Superior temporal gyrus (tissue), 1 donor: ENCODE results near the gene UBR4.
A peak's percentile ranks its signal among the peaks of the same experiment; 100 is the strongest.

Source experiments
- DNase-seq: peaks from one replicate; pipeline ENCODE4 v3.0.0-alpha.2; 2016; ENCODE audit errors: extremely low spot score

The UBR4 gene

DNA sequence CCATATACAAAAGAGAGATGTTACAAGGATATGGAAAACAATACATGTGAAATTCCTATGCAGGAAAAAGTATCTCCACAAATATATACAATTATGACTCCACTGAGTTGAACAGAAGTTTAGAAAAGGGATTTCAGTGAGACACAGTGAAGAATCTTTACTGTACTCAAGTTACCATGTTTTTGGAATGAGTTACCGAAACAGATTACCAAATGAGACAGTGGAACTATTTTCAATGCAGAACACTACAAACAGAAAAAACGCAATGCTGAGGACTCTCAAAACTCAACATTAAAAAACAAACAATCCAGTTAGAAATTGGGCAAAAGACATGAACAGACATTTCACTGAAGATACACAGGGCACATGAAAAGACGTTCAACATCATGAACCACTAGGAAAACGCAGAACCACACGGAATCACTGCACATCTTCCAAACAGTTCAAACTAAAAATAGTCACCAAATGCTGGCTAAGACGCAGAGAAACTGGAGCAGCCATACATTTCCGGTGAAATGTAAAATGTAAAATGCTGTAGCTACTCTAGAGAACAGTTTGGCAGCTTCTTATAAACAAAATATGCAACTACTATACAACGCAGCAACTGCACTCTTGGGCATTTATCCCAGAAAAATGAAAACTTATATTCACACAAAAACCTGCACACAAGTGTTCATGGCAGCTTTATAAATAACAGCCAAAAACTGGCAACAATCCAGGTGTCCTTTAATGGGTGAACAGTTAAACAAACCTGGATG lies 118.7 kb downstream of the UBR4 start:
- DNase-seq = peak; percentile 61

DNA sequence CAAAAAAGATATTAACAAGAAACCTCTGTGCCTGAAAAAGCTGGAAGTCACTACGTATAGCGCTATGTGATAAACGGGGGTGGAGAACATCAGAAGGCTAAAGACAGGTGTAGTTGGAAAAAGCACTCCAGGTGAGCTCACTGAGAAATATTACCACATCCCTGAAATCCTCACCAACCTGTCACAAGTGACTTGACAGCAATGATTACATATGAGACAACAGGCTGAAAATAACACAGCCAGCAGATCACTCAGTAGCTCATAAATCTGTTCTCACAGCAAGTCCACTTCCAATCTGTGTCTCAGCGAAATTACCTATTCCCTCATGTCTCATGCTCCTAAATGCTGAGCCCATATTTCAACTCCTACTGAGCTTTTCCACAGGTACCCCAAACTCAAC lies 120.5 kb downstream of the UBR4 start:
- no peak for DNase-seq

- DNase-seq = no peak
Observed at GRCh38 chr1:19088717-19089442, 121.2 kb downstream of the UBR4 start.

DNA sequence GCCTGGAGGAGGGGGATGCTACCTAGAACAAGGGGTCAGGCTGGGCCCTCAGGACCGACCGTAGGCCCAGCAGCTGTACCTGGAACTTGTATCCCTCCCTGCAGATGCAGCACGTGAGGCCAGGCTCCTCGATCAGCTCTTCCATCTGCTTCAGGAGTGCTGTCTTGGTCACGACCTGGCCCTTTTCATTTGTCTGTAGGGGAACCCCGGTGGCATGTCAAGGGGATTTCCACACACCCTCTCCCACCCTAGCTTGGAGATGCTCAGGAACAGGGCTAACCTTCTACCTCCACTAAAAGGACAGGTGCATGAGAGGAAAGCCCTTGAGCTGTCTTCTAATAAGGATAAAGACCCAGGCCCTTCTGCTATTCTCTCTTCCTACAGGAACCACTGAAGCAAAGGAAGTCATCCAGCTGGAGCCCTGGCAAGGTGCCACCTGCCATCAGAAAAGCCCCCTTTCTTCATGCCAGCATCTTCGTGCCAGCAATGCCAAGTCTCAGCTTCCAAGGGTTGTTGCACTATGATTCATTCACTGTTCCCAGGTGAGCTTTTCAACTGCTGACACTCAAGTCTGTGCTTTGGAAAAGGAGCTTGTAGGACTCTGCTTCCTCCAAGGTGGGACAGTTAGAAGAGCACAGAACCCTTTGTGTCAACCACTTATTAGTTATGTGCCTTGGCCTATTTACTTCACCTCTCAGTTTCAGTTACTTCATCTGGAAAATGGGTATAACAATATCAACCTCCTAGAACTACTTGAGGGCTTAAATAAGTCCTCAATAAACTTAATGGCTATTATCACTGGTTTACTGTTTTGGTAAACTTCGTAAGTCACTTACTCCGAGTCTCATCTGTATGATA lies 122.1 kb downstream of the UBR4 start:
- DNase-seq = no peak

DNA sequence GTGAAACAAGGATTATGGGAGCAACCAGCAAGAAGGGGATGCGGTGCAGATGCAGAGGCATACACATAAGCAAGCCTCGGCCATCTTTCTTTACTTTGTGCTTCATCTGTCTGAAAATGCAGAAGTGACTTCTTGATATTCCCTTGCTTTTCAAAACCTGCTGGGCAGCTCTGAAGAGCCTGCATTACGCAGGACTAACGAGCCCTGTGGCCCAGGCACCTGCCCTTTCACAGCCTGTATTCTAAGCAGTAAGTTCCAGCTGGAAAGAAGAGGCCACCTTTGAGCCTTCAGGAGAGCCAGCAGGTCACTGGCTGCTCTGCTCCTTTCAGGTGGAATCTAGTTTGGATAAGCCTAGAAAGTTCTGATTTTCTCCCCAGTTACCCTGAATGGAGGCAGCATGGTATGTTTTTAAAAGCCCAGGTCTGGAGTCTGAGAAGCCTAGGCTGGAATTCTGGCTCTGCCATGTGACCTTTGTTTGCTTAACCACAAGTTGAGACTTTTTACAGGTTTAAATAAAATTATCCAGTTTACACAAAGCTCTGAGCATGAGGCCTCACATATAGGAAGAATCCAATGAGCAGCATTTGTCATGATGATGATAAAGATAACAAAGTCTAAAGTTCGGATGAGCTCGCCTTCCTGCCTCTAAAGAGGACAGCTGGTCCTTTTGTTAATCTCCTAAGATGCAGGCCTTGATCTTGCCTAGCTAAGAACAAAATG lies 122.9 kb downstream of the UBR4 start:
- DNase-seq = no peak

- no peak for DNase-seq
Observed at GRCh38 chr1:19086176-19086875, 123.7 kb downstream of the UBR4 start.

GRCh38 chr1:19084206-19084738 lies 125.8 kb downstream of the UBR4 start:
- no peak for DNase-seq

DNA sequence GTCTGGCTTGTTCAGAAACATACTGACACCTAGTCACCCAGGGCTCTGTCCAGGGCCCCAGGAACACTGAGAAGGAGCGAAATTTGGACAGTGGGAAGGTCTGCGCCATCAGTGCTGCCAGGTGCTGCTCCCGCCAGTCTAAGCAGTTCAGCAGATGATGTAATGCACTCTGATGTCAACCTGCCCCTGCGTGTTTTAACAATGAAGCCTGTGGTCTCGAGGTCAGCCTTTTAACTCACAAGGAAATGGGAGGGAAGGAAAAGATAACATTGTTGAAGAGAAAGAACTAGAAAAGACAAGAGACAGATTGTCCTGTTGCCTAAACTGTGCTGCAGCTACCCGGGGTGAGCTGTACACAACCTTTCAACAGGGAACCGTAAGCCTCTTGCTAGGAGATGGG lies 127.0 kb downstream of the UBR4 start:
- DNase-seq = no peak

DNA sequence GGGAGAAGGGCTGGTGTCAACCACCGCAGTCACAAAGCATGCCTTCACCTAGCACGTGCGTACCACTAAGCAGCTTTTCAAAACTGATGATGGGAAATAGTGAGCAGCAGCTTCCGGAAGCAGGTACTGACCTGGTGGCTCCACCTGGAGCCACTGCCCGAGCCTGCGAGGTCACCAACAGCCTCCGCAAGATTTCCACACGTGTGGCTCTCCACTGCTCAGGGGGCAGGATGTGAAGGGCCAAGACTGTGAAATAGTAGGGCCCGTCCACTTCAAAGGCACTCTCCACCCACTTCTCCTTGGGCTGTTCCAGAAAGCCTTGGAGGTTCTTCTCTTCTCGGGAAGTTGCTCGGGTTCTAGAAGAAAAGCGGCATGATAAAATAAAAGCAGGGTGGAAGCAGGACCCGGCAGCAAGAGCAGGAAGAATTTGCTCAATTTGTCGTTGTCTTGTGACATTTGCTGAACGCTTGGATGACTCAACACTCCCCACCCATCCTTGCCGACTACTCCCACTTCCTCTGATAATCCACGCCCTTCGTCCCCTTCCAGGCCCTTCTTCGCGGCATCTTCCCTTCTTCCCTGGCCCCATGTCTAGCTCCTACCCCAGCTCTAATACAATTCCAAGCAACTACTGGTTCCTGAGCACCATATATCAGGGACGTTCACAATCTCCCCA lies 128.7 kb downstream of the UBR4 start:
- DNase-seq = no peak

DNA sequence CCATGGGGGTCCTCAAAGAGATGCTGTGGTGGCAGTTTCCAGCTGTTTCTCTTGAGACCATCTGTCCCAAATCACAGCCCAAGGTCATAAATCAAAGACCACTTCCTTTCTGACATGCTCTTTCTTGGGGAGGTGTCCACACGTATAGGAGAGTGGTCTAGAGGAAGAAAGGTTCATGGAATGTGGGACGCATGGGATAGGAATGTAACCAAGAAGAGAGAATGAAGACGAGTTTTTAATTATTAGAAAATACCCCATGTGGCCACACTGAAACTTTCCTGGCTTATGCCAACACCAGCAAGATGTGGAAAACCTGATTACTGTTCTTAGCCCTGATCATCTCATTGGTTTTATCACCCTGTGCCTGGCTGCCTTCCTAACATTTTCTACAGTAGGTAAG lies 129.3 kb downstream of the UBR4 start:
- DNase-seq = no peak

- DNase-seq = peak; percentile 13
Observed at GRCh38 chr1:19079541-19080472, 130.3 kb downstream of the UBR4 start.

- no peak for DNase-seq
Observed at GRCh38 chr1:19078536-19078935, 131.5 kb downstream of the UBR4 start.

DNA sequence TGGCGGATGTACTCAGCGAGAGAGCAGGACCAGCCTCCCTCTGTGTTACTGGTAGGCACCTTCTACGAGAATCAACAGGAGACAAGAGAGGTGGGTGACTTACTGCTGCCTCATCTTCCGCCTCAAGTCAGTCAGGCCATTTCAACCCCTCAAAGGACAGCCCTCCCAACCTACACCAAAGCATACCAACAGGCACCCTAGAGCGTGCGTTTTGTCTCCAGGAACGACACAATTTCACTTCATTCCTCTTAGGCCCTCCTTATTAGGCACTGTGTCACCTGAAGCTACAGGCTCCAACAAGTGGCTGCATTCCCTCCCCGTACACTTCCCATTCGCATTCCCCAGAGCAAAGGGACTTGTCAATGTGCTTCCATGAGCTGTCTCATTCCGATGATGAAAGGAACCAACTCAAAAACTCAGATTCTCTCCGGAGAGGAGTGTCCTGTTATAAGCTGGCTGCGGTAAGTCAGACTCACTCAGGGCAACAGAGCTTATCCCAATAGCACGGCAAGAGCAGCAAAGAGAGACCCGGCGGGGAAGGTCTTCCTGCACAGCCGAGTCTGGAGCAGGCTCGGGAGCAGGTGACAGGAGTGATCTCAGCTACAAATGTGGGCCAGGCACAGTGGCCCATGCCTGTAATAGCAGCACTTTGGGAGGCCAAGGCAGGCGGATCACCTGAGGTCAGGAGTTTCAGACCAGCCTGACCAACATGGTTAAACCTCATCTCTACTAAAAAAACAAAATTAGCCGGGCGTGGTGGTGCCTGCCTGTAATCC lies 133.0 kb downstream of the UBR4 start:
- no peak for DNase-seq

GRCh38 chr1:19074902-19075721 lies 135.0 kb downstream of the UBR4 start:
- peak; percentile 20 for DNase-seq

DNA sequence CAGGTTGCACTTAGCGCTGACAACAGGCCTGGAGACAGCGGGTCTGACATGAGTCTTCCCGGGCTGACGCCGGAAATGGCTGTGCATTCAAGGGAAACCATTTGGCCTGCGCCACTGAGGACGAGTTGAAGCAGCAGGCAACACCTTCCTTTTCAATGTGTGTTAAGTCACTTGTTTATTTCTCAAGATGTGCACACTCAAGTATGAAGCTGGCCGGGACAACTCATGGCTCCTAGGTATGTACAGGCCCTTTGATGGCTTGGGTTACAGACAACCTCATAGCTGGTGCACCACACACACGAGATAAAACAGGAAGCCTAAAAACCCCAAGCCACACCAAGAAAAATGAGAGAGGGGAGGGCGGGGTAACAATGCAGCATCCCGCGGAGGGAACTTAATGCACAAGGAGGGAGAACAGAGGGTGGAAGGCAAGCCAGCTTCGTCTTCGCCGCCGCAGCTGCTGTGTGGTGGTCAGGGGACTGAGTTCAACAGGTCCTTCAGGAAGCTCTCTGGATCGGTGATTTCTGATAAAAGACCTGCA lies 135.6 kb downstream of the UBR4 start:
- no peak for DNase-seq

GRCh38 chr1:19073311-19074186 lies 136.5 kb downstream of the UBR4 start:
- DNase-seq = peak; percentile 56
